Fibroblast of skin of right biceps (primary cell): ENCODE results near the gene HAO2.
"Not testable (repeated sequence)": the region's sequence is repeated elsewhere in the genome, so short reads cannot be mapped to it uniquely, and the experiment has no call there.

Experiments
- DNase-seq: peaks from one replicate; pipeline ENCODE4 v3.0.0-alpha.2; 2013

Gene HAO2

GRCh38 chr1:119368554-119368953, at the start of gene HAO2:
Gene HAO2 (plus strand): TSS chr1:119368785. CDS start chr1:119381086, 12,301 bp downstream.
- no peak for DNase-seq

- DNase-seq = no peak
These were observed 48.5 kb upstream of the HAO2 start for GRCh38 chr1:119320100-119320499.

- DNase-seq = no peak
These were observed 46.7 kb upstream of the HAO2 start for GRCh38 chr1:119321666-119322419.

GRCh38 chr1:119323216-119323982, 45.2 kb upstream of the HAO2 start:
- no peak for DNase-seq

GRCh38 chr1:119324198-119324597, 44.4 kb upstream of the HAO2 start:
- DNase-seq = no peak

DNA sequence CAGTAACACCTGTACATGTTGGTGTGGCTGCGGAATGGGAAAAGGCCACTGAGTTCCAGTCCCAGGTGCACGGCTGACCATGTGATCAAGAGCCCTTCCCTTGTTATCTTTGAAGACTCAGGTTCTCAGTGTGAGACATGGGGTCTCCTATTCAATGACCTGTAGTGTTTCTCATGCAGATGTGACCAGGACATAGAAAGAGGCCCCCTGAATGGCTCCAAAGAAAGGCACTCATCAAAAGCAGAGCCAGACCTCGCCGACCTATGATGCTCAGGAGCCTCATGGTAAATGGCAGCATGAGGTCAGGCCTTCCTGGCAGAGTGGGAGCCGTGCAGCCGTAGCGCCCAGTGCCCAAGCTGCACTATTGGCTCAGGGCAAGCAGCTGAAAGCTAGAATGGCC, 42.3 kb upstream of the HAO2 start:
- no peak for DNase-seq

DNA sequence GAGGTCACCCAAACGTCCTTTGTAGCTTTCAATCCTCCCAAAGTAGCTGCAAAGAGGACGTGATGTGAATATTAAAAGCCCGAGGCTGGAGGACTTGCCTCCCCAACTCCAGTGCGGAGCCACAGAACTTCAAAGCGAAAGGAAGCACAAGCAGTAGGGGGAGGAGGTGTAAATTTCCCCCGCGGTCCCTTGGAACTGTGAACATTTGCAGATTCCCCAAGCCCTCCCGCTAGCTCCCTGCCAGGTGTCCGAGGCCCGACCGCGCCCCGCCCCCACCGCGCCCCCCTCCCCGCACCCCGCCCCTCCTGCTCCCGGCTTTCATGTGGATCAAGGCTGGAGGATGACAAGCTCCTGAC, 41.5 kb upstream of the HAO2 start:
- no peak for DNase-seq

- DNase-seq = peak; percentile 39
These were observed 41.0 kb upstream of the HAO2 start for GRCh38 chr1:119327450-119328155.

- DNase-seq = no peak
These were observed 38.8 kb upstream of the HAO2 start for GRCh38 chr1:119329541-119330461.

DNA sequence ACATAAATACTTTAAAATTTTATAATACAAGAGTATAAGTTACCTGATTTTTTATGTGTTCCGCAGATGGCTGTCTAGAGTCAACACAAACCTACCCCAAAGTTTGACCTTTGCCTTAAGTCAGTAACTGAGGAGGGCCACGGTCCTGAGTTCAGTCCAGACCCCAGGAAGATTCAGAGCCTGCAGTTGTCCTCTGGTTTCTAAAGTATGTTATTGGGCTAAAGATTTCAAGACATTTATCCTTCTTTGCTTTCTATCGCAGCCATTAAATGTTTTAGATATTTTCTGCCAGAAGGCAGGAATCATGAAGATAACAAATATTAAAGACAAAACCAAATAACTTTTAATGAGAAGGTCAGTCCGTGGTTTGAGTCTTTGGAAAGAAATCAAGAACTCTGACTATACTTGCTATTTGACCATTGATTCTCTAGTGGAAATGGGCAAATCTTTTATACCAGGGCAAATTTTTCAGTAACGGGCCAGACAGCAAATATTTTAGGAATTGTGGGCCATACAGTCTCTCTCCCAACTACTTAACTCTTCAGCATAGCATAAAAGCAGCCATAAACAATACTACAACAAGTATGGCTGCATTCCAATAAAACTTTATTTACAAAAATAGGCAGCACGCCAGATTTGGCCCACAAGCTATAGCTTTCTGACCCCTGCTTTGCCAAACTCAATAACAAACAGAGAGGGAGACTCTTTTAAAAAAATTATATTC, 38.0 kb upstream of the HAO2 start:
- DNase-seq = no peak

DNA sequence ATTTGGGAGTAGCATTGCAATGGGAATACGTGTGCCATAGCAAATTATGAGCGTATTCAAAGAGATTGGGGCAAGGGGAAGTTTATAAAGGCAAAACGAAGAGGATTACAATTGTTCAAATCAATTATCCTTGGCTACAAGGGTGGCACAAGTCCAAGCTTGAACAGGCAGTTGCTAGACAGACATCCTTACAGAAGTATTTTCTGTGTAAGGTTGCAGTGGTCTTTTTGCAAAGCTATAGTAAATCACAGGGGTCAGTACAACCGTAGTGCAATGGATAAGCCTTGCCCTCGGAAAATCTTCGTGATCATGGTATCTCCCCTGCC, 37.4 kb upstream of the HAO2 start:
- DNase-seq = no peak

- no peak for DNase-seq
These were observed 36.7 kb upstream of the HAO2 start for GRCh38 chr1:119331915-119332314.

GRCh38 chr1:119332622-119333021, 36.0 kb upstream of the HAO2 start:
- DNase-seq = no peak

DNA sequence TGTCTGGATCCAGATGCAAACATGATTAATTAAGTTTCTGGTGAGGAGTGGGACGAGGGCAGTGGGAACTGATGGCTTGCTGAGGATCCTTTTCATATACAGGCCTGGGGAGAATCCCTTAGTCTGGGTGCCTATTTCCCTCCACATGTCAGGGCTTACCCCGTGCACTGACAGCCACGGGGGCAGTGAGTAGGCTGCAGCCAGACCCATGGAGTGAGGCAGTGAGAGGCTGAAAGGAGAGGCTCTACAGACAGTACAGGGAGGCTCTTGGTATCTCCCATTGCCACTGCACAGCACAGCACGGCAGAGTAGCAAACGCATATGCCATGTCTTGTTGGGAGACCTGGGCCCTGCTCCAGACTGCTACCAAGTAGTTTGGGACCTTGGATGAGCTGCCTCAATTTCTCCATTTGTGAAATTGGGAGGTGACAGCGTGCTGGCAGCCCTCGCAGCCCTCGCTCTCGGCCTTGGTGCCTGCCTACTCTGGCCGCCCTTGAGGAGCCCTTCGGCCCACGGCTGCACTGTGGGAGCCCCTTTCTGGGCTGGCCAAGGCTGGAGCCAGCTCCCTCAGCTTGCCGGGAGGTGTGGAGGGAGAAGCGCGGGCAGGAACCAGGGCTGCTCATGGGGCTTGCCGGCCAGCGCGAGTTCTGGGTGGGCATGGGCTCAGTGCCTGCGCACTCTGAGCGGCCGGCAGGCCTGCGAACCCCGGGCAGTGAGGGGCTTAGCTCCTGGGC, 35.3 kb upstream of the HAO2 start:
- DNase-seq = no peak

- not testable (repeated sequence) for DNase-seq
These were observed 34.7 kb upstream of the HAO2 start for GRCh38 chr1:119333897-119334250.

- DNase-seq = no peak
These were observed 31.7 kb upstream of the HAO2 start for GRCh38 chr1:119336848-119337247.

DNA sequence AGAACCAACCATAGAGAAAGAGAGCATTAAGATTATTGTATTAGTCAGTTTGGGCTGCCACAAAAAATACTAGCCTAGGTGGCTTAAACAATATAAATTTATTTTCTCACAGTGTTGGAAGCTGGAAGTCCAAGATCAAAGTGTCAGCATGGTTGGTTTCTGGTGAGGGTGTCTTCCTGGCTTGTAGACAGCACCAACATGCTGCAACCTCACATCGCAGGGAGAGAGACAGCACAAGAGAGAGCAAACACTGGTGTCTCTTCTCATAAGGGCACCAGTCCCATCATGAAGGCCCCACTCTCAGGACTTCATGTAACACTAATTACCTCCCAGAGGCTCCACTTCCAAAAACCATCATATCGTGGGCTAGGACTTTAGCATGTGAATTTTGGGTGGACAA, 30.6 kb upstream of the HAO2 start:
- DNase-seq = no peak

DNA sequence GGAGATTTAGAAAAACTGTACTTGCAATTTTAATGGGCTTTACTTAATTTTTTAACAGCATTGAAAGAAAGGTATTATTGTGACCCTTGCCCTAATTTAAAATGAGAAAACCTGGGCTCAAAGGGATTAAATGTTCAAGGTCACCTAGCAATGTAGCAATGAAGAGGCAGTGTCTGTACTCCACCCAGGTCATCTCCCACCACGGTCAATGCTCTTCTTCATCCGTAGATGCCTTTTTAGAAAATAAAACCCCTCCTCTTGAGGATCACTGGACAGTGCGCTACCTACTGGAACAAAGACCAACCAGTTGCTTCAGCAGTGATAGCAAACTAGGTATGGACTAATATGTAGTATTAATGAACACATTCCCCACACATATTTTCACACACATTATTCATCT, 29.8 kb upstream of the HAO2 start:
- DNase-seq = no peak

DNA sequence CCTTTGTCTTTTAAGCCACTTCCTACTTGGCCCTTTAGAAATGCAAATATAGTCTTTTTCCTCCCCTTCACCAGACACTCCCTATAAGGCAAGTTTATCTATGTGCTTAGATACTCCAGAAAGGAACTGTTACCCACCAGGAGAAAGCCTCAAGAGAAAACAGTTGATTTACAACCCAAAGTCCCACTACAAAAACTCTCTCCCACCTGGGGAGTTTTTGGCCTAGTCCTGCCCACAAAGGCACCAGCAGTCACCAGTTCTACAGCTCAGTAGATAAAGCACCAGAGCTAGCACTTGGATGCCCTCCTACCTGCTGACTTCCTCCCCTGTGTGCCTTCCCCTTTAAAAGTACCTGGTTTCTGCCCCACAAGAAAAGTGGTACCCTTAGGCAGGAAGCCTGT, 27.7 kb upstream of the HAO2 start:
- no peak for DNase-seq

- DNase-seq = no peak
These were observed 27.1 kb upstream of the HAO2 start for GRCh38 chr1:119341372-119341947.

DNA sequence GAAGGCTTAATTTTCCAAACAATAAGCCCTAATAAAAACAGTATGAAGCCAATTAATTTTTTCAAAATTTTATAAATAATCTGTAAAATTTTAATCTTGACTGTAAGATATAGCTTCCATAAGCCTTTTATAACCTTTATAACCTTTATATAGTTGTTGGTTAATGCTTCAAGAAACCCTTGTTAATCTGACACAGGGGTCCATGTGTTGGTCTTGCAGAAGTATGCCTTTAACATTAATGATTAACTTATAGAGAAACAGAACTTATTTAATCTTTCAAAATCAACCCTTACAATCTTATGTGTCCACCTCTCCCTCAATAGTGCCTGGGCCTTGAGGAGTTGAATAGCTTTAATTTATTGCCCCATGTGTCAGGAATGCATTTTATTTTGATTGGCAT, 23.2 kb upstream of the HAO2 start:
- no peak for DNase-seq
